OCI-LY3 (cell line): ENCODE data around the gene ELAPOR1.

Source experiments
- EZH2phosphoT487 ChIP-seq: fragments of 200-600 bp; shearing (Covaris generic); IDR thresholded peaks from 2 replicates; pipeline ENCODE4 v1.6.1; 2018; ENCODE audit warnings: antibody characterized with exemption, mixed run types, low read depth
- TF ChIP-seq, protein P1 (sequence below): fragments of 200-600, 300-600 bp; sonication (generic); IDR thresholded peaks from 2 replicates; pipeline ENCODE4 v1.5.1; 2014; ENCODE audit warnings: antibody characterized with exemption, low read length, low read depth

DNA sequence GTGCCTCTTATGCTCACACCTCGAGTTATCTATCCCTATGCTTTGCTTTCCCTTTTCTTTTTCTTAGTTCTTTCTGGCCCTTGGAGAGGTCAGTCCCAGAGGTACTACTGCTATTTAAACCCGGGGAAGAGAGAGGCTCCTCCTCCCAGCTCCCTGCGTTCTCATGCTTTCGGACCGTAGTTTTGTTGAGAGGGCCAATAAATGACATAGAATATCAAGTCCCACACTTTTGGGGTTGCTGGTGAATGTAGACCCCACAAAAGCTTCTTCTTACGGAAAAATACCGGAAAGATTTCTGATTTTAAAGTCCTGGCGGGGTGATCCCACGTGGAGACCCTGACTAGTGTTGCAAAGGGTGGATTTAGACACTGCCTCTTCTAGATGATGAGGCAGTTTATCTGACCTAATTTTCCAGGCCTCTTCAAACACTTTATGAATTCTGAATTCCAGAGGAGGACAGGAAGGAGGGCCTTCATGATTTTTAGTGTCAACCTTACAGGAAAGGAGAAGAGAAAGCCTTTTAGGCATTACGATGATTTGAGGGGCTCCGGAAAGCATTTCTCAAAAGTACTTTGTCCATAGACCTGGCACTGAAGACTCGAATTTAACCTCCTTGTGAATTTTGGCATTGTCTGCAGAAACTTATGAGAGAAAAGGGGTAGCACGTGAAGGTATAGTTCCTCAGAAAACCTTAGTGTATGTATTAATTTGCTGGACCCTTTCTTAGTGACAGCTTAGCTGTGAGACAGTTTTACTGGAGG is 22.7 kb upstream of the ELAPOR1 start:
- TF ChIP-seq, protein P1, sequence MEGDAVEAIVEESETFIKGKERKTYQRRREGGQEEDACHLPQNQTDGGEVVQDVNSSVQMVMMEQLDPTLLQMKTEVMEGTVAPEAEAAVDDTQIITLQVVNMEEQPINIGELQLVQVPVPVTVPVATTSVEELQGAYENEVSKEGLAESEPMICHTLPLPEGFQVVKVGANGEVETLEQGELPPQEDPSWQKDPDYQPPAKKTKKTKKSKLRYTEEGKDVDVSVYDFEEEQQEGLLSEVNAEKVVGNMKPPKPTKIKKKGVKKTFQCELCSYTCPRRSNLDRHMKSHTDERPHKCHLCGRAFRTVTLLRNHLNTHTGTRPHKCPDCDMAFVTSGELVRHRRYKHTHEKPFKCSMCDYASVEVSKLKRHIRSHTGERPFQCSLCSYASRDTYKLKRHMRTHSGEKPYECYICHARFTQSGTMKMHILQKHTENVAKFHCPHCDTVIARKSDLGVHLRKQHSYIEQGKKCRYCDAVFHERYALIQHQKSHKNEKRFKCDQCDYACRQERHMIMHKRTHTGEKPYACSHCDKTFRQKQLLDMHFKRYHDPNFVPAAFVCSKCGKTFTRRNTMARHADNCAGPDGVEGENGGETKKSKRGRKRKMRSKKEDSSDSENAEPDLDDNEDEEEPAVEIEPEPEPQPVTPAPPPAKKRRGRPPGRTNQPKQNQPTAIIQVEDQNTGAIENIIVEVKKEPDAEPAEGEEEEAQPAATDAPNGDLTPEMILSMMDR, result no peak
- no peak for TF ChIP-seq EZH2phosphoT487
